ENCODE data around the gene RXRA.

The RXRA gene

DNA sequence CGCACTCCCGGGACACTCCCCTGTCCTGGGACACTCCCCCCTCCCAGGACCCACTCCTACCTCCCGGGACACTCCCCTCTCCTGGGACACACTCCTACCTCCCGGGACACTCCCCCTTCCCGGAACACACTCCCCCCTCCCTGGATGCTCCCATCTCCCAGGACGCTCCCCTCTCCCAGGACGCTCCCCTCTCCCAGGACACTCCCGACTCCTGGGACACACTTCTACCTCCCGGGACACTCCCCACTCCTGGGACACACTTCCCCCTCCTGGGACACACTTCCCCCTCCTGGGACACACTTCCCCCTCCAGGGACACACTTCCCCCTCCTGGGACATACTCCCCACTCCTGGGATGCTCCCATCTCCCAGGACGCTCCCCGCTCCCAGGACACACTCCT, 95.6 kb downstream of the RXRA start:
- TF ChIP-seq Cebpa-rat (IDR thresholded peaks at IDR 0.05) = no peak
- Histone ChIP-seq H3K36me3 (peaks cover 95% of the 10 kb centered on the region), H3K4me2 (no peak overlapping the region), H3K9me3 (no peaks in the 10 kb centered on the region), H4K20me1 (peaks cover 97% of the 10 kb centered on the region), H3K27me3 (no peaks in the 10 kb centered on the region), H3K4me3 (no peak overlapping the region), H3K9ac (no peak overlapping the region), H3K4me1 (peaks cover 20% of the 10 kb centered on the region), H3K27ac (no peak overlapping the region)

DNA sequence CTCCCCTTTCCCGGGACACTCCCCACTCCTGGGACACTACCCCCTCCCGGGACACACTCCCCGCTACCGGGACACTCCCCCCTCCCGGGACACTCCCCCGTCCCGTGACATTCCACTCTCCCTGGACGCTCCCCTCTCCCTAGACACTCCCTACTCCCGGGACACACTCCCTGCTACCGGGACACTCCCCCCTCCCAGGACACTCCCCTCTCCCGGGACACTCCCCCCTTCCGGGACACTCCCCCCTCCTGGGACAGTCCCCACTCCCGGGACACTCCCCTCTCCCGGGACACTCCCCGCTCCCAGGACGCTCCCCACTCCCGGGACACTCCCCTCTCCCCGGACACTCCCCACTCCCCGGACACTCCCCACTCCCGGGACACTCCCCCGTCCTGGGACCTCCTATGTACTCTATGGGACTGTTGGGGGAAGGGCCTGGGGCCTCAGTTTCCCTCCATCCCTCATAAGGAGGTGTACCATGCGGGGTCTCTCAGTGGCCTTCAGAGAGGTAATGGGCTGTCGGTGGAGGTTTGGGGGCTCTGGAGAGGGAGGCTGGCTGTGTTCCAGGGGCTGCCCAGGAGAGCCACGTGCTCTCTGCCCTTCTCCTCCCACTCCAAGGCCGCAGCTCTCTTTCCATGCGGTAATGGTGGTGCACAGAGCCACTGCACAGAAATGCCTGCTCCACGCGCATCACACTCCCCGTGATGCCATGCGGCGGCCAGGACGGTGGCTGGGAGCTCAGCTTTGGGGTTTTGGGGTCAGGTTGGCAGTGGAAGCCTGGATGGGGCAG, 96.2 kb downstream of the RXRA start:
- Histone ChIP-seq H3K9ac (no peak overlapping the region), H3K9me3 (no peaks in the 10 kb centered on the region), H4K20me1 (peaks cover 97% of the 10 kb centered on the region), H3K27me3 (no peaks in the 10 kb centered on the region), H3K27ac (no peak overlapping the region), H3K4me1 (peaks cover 26% of the 10 kb centered on the region), H3K36me3 (peaks cover 89% of the 10 kb centered on the region), H3K4me2 (no peak overlapping the region), H3K4me3 (no peak overlapping the region)
- TF ChIP-seq Cebpa-rat (IDR thresholded peaks at IDR 0.05) = no peak

DNA sequence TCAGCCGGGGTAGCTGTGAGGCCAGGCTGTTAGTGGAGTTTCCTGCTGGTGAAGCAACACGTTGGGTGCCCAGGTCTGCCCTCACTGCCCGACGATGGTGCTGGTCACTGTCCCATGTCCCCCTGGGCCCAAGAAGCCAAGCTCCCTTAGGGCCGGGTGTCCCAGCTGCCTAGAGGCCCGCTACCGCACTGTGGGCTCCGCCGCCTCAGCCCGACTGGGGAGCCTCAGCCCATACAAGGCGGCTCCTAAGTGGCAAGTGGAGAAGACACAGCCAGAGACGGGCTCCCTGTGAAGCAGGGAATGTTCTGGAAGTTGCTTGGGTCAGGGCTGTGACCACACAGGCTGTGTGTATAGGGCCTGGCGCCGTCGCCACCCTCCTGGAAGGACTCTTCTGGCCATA, 96.9 kb downstream of the RXRA start:
- no peak overlapping the region for H3K27ac ChIP-seq
- no peaks in the 10 kb centered on the region for H3K27me3 ChIP-seq
- peaks cover 97% of the 10 kb centered on the region for H4K20me1 ChIP-seq
- H3K4me3 ChIP-seq = no peak overlapping the region
- no peak overlapping the region for H3K4me2 ChIP-seq
- peaks cover 33% of the 10 kb centered on the region for H3K4me1 ChIP-seq
- H3K9me3 ChIP-seq = no peaks in the 10 kb centered on the region
- TF ChIP-seq Cebpa-rat (IDR thresholded peaks at IDR 0.05) = no peak
- peaks cover 82% of the 10 kb centered on the region for H3K36me3 ChIP-seq
- H3K9ac ChIP-seq = no peak overlapping the region

DNA sequence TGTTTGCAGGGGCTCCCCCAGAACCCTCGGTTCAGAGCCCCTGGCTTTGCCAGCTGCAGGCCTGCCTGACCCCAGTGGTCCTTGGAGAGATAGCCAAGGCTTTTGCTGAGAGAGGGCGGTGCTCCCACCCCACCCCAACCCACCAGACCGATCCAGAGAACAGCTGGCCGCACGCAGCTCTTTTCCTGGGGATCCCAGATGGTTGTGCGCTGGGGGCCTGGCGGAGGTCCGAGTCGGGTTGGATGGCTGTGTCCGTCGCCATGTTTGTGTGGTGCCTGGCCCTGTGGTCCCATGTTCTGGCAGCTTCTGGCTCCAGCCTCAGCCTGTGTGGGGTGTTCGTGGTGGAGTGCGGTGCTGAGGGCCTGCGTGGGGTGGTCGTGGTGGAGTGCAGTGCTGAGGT, 97.5 kb downstream of the RXRA start:
- H3K4me3 ChIP-seq = no peak overlapping the region
- H3K4me1 ChIP-seq = peaks cover 38% of the 10 kb centered on the region
- TF ChIP-seq Cebpa-rat (IDR thresholded peaks at IDR 0.05) = no peak
- no peak overlapping the region for H3K4me2 ChIP-seq
- no peaks in the 10 kb centered on the region for H3K9me3 ChIP-seq
- H3K9ac ChIP-seq = no peak overlapping the region
- no peaks in the 10 kb centered on the region for H3K27me3 ChIP-seq
- H3K36me3 ChIP-seq = peaks cover 79% of the 10 kb centered on the region
- H4K20me1 ChIP-seq = peaks cover 97% of the 10 kb centered on the region
- no peak overlapping the region for H3K27ac ChIP-seq

DNA sequence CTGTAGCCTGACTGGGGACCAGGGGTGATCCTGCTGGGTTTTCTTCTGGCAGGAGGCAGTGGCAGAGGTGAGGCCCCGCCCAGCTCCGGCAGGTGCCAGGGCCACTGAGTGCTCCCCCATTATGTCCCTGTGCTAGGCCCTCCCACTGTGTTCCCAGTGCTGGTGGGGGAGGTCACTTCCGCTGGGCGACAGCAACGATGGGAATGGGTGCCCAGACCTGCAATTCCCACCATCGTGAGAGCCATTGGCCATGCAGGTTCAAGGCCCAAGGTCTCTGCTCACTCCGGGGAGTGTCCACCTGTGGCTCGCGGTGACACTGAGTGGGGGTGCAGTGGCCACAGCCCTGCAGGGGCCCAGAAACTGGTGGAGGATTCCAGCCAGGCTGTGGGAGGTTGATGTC, 98.6 kb downstream of the RXRA start:
- H3K9ac ChIP-seq = no peak overlapping the region
- no peak overlapping the region for H3K4me3 ChIP-seq
- no peak for TF ChIP-seq Cebpa-rat (IDR thresholded peaks at IDR 0.05)
- H3K4me1 ChIP-seq = peaks cover 49% of the 10 kb centered on the region
- H4K20me1 ChIP-seq = peaks cover 96% of the 10 kb centered on the region
- H3K27me3 ChIP-seq = no peaks in the 10 kb centered on the region
- H3K36me3 ChIP-seq = peaks cover 79% of the 10 kb centered on the region
- H3K4me2 ChIP-seq = no peak overlapping the region
- H3K9me3 ChIP-seq = no peaks in the 10 kb centered on the region
- no peak overlapping the region for H3K27ac ChIP-seq

DNA sequence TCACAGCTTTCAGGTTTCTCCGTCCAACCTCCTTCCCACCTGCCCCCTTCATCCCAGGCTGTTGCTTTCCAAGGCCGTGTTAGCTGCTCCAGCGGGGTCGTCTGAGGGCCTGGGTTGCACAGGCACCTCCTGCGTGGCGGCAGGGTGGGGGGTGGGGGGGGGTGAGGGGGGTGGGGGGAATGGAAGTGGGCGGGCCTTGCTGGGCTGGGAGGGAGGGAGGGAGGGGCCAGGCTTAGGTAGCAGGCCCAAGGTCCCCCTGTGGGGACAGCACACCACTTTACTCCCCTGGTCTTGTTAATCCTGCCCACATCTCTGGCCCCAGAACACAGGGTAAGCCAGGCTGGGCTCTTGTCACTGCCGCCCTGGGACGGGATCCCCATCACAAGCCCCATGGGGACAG, 99.1 kb downstream of the RXRA start:
- H3K4me3 ChIP-seq = no peak overlapping the region
- TF ChIP-seq Cebpa-rat (IDR thresholded peaks at IDR 0.05) = no peak
- H3K36me3 ChIP-seq = peaks cover 77% of the 10 kb centered on the region
- H3K4me1 ChIP-seq = peaks cover 54% of the 10 kb centered on the region
- H3K9ac ChIP-seq = 0 out of 2 replicates have a peak overlapping the region, but pooled peaks have one; percentile 15
- H3K27me3 ChIP-seq = no peaks in the 10 kb centered on the region
- H3K9me3 ChIP-seq = no peaks in the 10 kb centered on the region
- H3K27ac ChIP-seq = no peak overlapping the region
- peaks cover 94% of the 10 kb centered on the region for H4K20me1 ChIP-seq
- H3K4me2 ChIP-seq = peak overlapping the region; percentile 79; the same call in 1 of the 2 replicates

DNA sequence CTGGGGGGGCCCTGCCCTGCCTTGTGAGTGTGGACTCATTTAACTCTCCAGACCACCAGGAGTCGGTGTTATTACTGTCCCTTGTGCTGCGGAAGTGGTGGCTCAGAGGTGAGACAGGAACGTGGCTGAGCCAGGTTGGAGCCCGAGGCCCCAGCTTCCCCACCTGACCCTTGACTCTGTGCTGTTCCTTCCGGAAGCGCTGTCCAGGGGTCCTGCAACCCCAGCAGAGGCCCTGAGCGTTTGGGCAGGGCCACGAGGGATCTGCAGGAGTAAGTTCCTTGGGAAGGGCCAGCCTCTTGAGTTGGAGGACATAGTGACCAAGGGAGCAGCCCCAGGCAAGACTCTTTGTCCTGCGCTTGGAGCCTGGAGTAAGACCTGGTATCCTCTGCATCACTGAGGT, 99.6 kb downstream of the RXRA start:
- Histone ChIP-seq H3K27me3 (no peaks in the 10 kb centered on the region), H3K9me3 (no peaks in the 10 kb centered on the region), H3K4me2 (peak overlapping the region; percentile 79), H4K20me1 (peaks cover 94% of the 10 kb centered on the region), H3K4me1 (peaks cover 58% of the 10 kb centered on the region), H3K4me3 (no peak overlapping the region), H3K27ac (no peak overlapping the region), H3K36me3 (peaks cover 77% of the 10 kb centered on the region), H3K9ac (0 out of 2 replicates have a peak overlapping the region, but pooled peaks have one; percentile 15)
- no peak for TF ChIP-seq Cebpa-rat (IDR thresholded peaks at IDR 0.05)

DNA sequence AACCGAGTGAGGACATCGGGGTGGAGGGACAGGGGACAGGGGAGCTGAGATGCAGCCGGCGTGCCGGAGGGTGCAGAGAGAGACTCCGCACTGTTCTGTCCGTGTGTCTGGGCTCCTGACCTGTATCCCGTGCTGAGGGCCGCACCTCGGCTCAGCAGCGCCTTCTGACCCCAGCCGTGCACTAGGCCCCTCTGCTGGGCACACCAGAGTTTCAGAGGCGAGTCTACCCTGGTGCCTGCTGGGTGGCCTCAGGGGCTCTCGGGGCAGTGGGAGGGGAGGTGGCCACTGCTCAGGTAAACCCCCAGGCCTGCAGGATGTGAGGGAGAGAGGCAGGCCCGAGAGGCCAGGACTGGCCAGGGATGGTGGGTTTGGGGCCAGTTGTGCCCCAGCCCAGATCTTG, 100.2 kb downstream of the RXRA start:
- TF ChIP-seq Cebpa-rat (IDR thresholded peaks at IDR 0.05) = no peak
- 0 out of 2 replicates have a peak overlapping the region, but pooled peaks have one; percentile 15 for H3K9ac ChIP-seq
- H3K9me3 ChIP-seq = no peaks in the 10 kb centered on the region
- peak overlapping the region; percentile 79 for H3K4me2 ChIP-seq
- peaks cover 63% of the 10 kb centered on the region for H3K4me1 ChIP-seq
- peak overlapping the region; percentile 5; the same call in 1 of the 2 replicates for H3K4me3 ChIP-seq
- no peaks in the 10 kb centered on the region for H3K27me3 ChIP-seq
- H3K36me3 ChIP-seq = peaks cover 77% of the 10 kb centered on the region
- no peak overlapping the region for H3K27ac ChIP-seq
- H4K20me1 ChIP-seq = peaks cover 95% of the 10 kb centered on the region

DNA sequence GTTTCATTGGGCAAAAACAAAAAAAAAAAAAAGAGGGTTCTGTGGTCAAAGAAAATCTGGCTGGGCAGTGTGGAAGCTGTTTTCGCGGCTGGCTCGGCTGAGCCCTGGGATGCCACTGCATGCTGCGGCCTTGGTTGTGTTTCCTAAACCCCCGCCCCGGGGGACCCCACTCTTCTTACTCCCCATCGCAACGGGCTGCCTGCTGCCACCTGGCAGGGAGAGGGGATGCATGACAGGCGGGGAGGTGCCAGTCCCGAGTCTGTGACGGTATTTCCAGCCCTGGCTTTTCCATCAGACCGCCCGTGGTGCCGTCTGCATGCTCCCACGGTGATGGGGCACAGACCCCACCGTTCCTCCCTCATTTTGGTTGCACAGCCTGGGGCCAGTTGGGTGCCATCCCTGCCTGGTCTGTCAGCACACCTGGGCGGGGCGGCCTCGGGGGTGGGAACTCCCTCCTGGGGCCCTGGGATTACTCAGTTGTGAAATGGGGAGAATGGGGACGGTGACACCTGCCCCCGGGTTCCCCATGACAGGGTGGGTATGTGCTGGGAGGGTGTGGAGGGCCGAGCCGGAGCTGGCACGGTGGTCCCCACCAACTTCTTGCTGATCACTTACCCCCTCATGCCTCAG, 101.0 kb downstream of the RXRA start:
- H3K9me3 ChIP-seq = no peaks in the 10 kb centered on the region
- peak overlapping the region; percentile 79 for H3K4me2 ChIP-seq
- H3K27ac ChIP-seq = no peak overlapping the region
- H3K9ac ChIP-seq = 0 out of 2 replicates have a peak overlapping the region, but pooled peaks have one; percentile 15
- no peak overlapping the region for H3K4me3 ChIP-seq
- peaks cover 63% of the 10 kb centered on the region for H3K4me1 ChIP-seq
- H4K20me1 ChIP-seq = peaks cover 96% of the 10 kb centered on the region
- H3K27me3 ChIP-seq = no peaks in the 10 kb centered on the region
- H3K36me3 ChIP-seq = peaks cover 77% of the 10 kb centered on the region
- TF ChIP-seq Cebpa-rat (IDR thresholded peaks at IDR 0.05) = no peak

DNA sequence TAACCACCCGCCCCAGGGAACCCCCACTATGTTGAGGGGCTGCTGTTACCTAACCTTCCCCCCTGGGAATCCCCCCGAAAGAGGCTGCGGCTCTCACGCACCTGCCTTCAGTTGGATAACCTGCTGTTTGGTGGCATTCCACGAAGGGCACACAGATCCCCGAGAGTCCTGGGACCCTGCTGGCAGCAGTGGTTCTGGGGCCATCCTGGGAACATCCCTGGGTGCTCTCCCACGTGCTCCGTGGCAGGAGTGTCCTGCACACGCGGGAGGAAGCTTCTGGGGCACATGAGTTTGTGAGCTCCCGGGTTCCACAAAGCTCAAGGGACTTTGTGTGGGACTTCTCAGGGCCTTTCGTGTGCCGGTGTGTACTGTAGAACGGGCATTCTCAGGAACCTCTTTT, 102.3 kb downstream of the RXRA start:
- peaks cover 77% of the 10 kb centered on the region for H3K36me3 ChIP-seq
- H3K4me3 ChIP-seq = no peak overlapping the region
- H3K27ac ChIP-seq = no peak overlapping the region
- H3K4me1 ChIP-seq = peaks cover 66% of the 10 kb centered on the region
- H4K20me1 ChIP-seq = peaks cover 94% of the 10 kb centered on the region
- TF ChIP-seq Cebpa-rat (IDR thresholded peaks at IDR 0.05) = no peak
- no peaks in the 10 kb centered on the region for H3K27me3 ChIP-seq
- no peak overlapping the region for H3K9ac ChIP-seq
- H3K9me3 ChIP-seq = no peaks in the 10 kb centered on the region
- H3K4me2 ChIP-seq = peak overlapping the region; percentile 79

Measured in BLaER1 (cell line).